GM12878 (cell line): ENCODE data around the gene SLC25A43. TPM values are rescaled to one million over a fixed set of nuclear protein-coding genes. Genes with fewer than 3 reads are reported as not detected.

Source experiments
- ATAC-seq: fragments of 200-7000 bp; cut with Tn5 transposase; 3 replicates; pipeline ENCODE4 v1.9.1; 2020; ENCODE audit warnings: mild to moderate bottlenecking, moderate library complexity
- BruUV-seq: library from RNA; stranded (reverse); fragments of 400-500 nt; replicated peaks from 2 replicates; lab custom pipeline; 2021; lab: Mats Ljungman, UMichigan
- CTCF ChIA-PET: fragments of 300-600 bp; sonication (Branson Sonifier 250); formaldehyde crosslinking; extraction: SDS; loops from one replicate; lab custom pipeline; 2021; ENCODE audit warnings: inconsistent platforms; lab: Yijun Ruan, JAX
- POLR2A ChIA-PET: fragments of 350-600 bp; formaldehyde crosslinking; extraction: SDS; loops from one replicate; lab custom pipeline; 2021; ENCODE audit warnings: inconsistent platforms; lab: Charles Lee
- RAD21 ChIA-PET: fragments of 300-600 bp; sonication (Branson Sonifier 250); formaldehyde crosslinking; loops from one replicate; lab custom pipeline; 2023; ENCODE audit warnings: antibody characterized with exemption; ENCODE audit not compliant: unreplicated experiment; lab: Charles Lee
- SMC1A ChIA-PET: fragments of 300-600 bp; sonication (Branson Sonifier 250); formaldehyde crosslinking; loops from one replicate; lab custom pipeline; 2023; ENCODE audit not compliant: unreplicated experiment, uncharacterized antibody; lab: Charles Lee
- DNase-seq: peaks from one replicate; pipeline ENCODE4 v3.0.0-alpha.2; 2011; ENCODE audit warnings: low read depth, low spot score
- FAIRE-seq: peaks from 3 replicates; lab custom pipeline; 2011; peaks lifted over from hg19 to GRCh38; lab: Jason Lieb, UNC
- H2AFZ ChIP-seq: 2 replicates; pipeline ENCODE4 v1.6.0; 2011; ENCODE audit warnings: low read depth, low read length, control low read depth; ENCODE audit not compliant: control insufficient read depth
- H3K27ac ChIP-seq: 2 replicates; pipeline ENCODE4 v1.5.1; 2011; ENCODE audit warnings: control low read depth; ENCODE audit not compliant: control insufficient read depth, insufficient read depth
- H3K27me3 ChIP-seq, 2 experiments: replicated peaks in 1 of 2; 2 replicates each; pipeline versions ENCODE4 v1.6.0 to v1.6.1; 2011; ENCODE audit warnings: low read length in 1 of 2; ENCODE audit not compliant: control insufficient read depth in 2 of 2, insufficient read depth in 2 of 2
- H3K36me3 ChIP-seq, 2 experiments: 2 replicates each; pipeline ENCODE4 v1.5.1; 2011; ENCODE audit warnings: low read length in 1 of 2; ENCODE audit not compliant: control insufficient read depth in 2 of 2, insufficient read depth in 2 of 2
- H3K4me1 ChIP-seq: 2 replicates; pipeline ENCODE4 v1.6.1; 2011; ENCODE audit warnings: mild to moderate bottlenecking, low read length, moderate library complexity, mixed read lengths; ENCODE audit not compliant: control insufficient read depth, insufficient read depth
- H3K4me2 ChIP-seq: 2 replicates; pipeline ENCODE4 v1.6.0; 2011; ENCODE audit warnings: control low read depth; ENCODE audit not compliant: control insufficient read depth, insufficient read depth
- H3K4me3 ChIP-seq: fragments of 200-600 bp; sonication (generic); 2 replicates; pipeline ENCODE4 v1.5.1; 2016
- H3K79me2 ChIP-seq: 2 replicates; pipeline ENCODE4 v1.6.0; 2011; ENCODE audit warnings: low read length; ENCODE audit not compliant: control insufficient read depth, insufficient read depth
- H3K9ac ChIP-seq: 2 replicates; pipeline ENCODE4 v1.8.0; 2011; ENCODE audit warnings: low read length, control low read depth, mixed read lengths; ENCODE audit not compliant: control insufficient read depth, insufficient read depth
- H3K9me3 ChIP-seq: replicated peaks from 3 replicates; pipeline ENCODE4 v1.5.1; 2011; ENCODE audit warnings: mild to moderate bottlenecking, low read length; ENCODE audit not compliant: control insufficient read depth, insufficient read depth
- H4K20me1 ChIP-seq: 2 replicates; pipeline ENCODE4 v1.6.0; 2011; ENCODE audit not compliant: control insufficient read depth, insufficient read depth
- BCLAF1 ChIP-seq: fragments of 450-650 bp; IDR thresholded peaks from 2 replicates; pipeline ENCODE4 v1.6.1; 2017; ENCODE audit warnings: antibody characterized with exemption, mild to moderate bottlenecking, moderate library complexity
- EGR1 ChIP-seq, 2 experiments: IDR thresholded peaks; 1 replicate in 1 of 2; 2 replicates in 1 of 2; pipeline ENCODE4 v1.6.1; 2011 to 2012; ENCODE audit warnings: low read depth in 2 of 2, low read length in 2 of 2, borderline replicate concordance in 1 of 2, mild to moderate bottlenecking in 1 of 2, moderate library complexity in 1 of 2
- EP300 ChIP-seq, 2 experiments: fragments of 150-350 bp in 1 of 2; IDR thresholded peaks; 2 replicates each; pipeline ENCODE4 v1.6.1; 2011 to 2012; ENCODE audit warnings: low read depth in 2 of 2, low read length in 2 of 2, borderline replicate concordance in 1 of 2, improper control_type of control experiment in 1 of 2, inconsistent platforms in 1 of 2; ENCODE audit not compliant: control insufficient read depth in 1 of 2
- EZH2 ChIP-seq: IDR thresholded peaks from 2 replicates; pipeline ENCODE4 v1.6.1; 2012; ENCODE audit warnings: low read depth, mild to moderate bottlenecking, control low read depth, inconsistent platforms, low read length, borderline replicate concordance; ENCODE audit not compliant: control insufficient read depth
- IRF3 ChIP-seq: fragments of 450-650 bp; IDR thresholded peaks from 2 replicates; pipeline ENCODE4 v1.6.1; 2014; ENCODE audit warnings: mild to moderate bottlenecking
- JUND ChIP-seq: IDR thresholded peaks from 2 replicates; pipeline ENCODE4 v1.6.1; 2012; ENCODE audit warnings: low read depth, mild to moderate bottlenecking, low read length, improper control_type of control experiment, moderate library complexity
- KAT2A ChIP-seq: conservative IDR thresholded peaks from 2 replicates; pipeline ENCODE4 v1.6.1; 2011; ENCODE audit warnings: low read depth, low read length; ENCODE audit not compliant: control insufficient read depth
- RELB ChIP-seq: fragments of 450-650 bp; IDR thresholded peaks from 2 replicates; pipeline ENCODE4 v1.6.1; 2017; ENCODE audit warnings: low read depth, mild to moderate bottlenecking, moderate library complexity
- RUNX3 ChIP-seq: IDR thresholded peaks from 2 replicates; pipeline ENCODE4 v1.6.1; 2012; ENCODE audit warnings: low read length, inconsistent platforms
- SP1 ChIP-seq: IDR thresholded peaks from one replicate; pipeline ENCODE4 v1.6.1; 2011; ENCODE audit warnings: low read depth, low read length
- TCF12 ChIP-seq: IDR thresholded peaks from 2 replicates; pipeline ENCODE4 v1.6.1; 2011; ENCODE audit warnings: low read depth, mild to moderate bottlenecking, low read length
- TCF3 ChIP-seq: IDR thresholded peaks from 2 replicates; pipeline ENCODE4 v1.6.1; 2012; ENCODE audit warnings: low read depth, mild to moderate bottlenecking, low read length, borderline replicate concordance; ENCODE audit not compliant: insufficient read depth
- WGBS: methylation state at CpG from one replicate; pipeline ENCODE4 v1.1.6; 2016; ENCODE audit warnings: low lambda C conversion rate; ENCODE audit not compliant: insufficient replicate concordance, insufficient coverage; ENCODE audit errors: missing lambda C conversion rate; 5-methylcytosine and 5-hydroxymethylcytosine counted together
- in situ Hi-C: fragments of 300-500 bp; cut with MboI; formaldehyde crosslinking; loops from 9 replicates; pipeline ENCODE4 v1.14.3; 2018; ENCODE audit warnings: mixed read lengths
- intact Hi-C: fragments of 100-400 bp; cut with micrococcal nuclease; formaldehyde crosslinking; loops from one replicate; pipeline ENCODE4 v1.14.2; 2022; ENCODE audit not compliant: unreplicated experiment
- polyA plus RNA-seq, 11 experiments: library from polyadenylated mRNA; depleted of rRNA in 4 of 11; unstranded in 6 of 11; stranded (reverse) in 5 of 11; fragments of >200 nt; fragmentation: Nextera tagmentation in 4 of 11; fragmentation: Illumina TruSeq in 1 of 11; extraction: Ambion mirVana in 4 of 11; extraction: Trizol in 1 of 11; gene quantifications; 1 replicate in 1 of 11; 2 replicates in 10 of 11; pipeline versions ENCODE4 v1.2.1 to v1.2.3, GENCODE V29; 2011 to 2016; ENCODE audit warnings: inconsistent platforms in 2 of 11, missing spikeins in 2 of 11, low read depth in 1 of 11
- total RNA-seq, 4 experiments: library from RNA; depleted of rRNA in 3 of 4; stranded (reverse); fragments of >200 nt in 3 of 4; fragmentation: Illumina TruSeq in 1 of 4; extraction: Trizol in 1 of 4; gene quantifications; 2 replicates each; pipeline versions ENCODE4 v1.2.1 to v1.2.3, GENCODE V29; 2013 to 2021

SLC25A43 gene
- total and polyA plus RNA-seq, 10 of the 15 experiments (the other 5 are each of a cell fraction or from before 2014, with no cell fraction given): 2.5 to 13.5 (median 6.8) TPM

GRCh38 chrX:119424999-119425398 lies 25.9 kb downstream of the SLC25A43 start (continued):
- TF ChIP-seq BCLAF1 (no peak), KAT2A (no peak), IRF3 (no peak)

- 41% methylated on average over 9 of the region's 9 CpGs for WGBS
- TF ChIP-seq TCF12: 0 out of 2 replicates have a peak, but pooled peaks have one; percentile 25
- no peak for TF ChIP-seq EGR1 (IDR thresholded peaks at IDR 0.05; ENCODE audit: borderline replicate concordance in 1 of 2, low read depth in 2 of 2, low read length in 2 of 2)
- peak; percentile 72 for TF ChIP-seq RUNX3
- TF ChIP-seq JUND: no peak
- TF ChIP-seq EZH2: no peak
- TF ChIP-seq TCF3: 0 out of 2 replicates have a peak, but pooled peaks have one; percentile 10
- no peak for TF ChIP-seq EP300 (IDR thresholded peaks at IDR 0.05; ENCODE audit: borderline replicate concordance in 1 of 2, control insufficient read depth in 1 of 2, low read depth in 2 of 2, low read length in 2 of 2)
- TF ChIP-seq SP1: peak; percentile 20
- no peak for TF ChIP-seq RELB
Observed at GRCh38 chrX:119427024-119427794, 28.1 kb downstream of the SLC25A43 start.

More at GRCh38 chrX:119427024-119427794, 28.1 kb downstream of the SLC25A43 start:
- ATAC-seq: peak; percentile 73
- intact Hi-C loops (no loop called here), in situ Hi-C loops (no loop called here)
- peak; percentile 28 for DNase-seq
- H3K4me2 ChIP-seq: peak overlapping the region; percentile 48; the same call in 1 of the 2 replicates
- H3K27me3 ChIP-seq: no peaks in the 10 kb centered on the region
- ChIA-PET SMC1A (interaction anchor here (0.8 kb wide), 1 partner anchor 9 kb away, joined by 3 read pairs; no protein-coding TSS in a partner anchor), RAD21 (interaction anchor here (0.7 kb wide), 1 partner anchor 41 kb away, joined by 3 read pairs; the partner anchor contains the start of gene SLC25A5), CTCF (interaction anchor here (1.1 kb wide), 1 partner anchor 19 kb away, joined by 3 read pairs; no protein-coding TSS in a partner anchor), POLR2A (interaction anchor here (0.6 to 1.1 kb wide), 4 partner anchors 27 to 119 kb away, joined by 3 read pairs; partner anchors contain the start of gene SLC25A5)
- FAIRE-seq: peak; percentile 72
- no peak overlapping the region for H3K4me3 ChIP-seq
- H3K79me2 ChIP-seq: no peaks in the 10 kb centered on the region
- H3K9ac ChIP-seq: no peak overlapping the region; the same call in 1 of the 2 replicates
- H4K20me1 ChIP-seq: no peaks in the 10 kb centered on the region; the same call in 1 of the 2 replicates
- peaks cover 13% of the 10 kb centered on the region for H3K4me1 ChIP-seq
- peak overlapping the region; percentile 70 for H3K27ac ChIP-seq
- H3K9me3 ChIP-seq: no peaks in the 10 kb centered on the region
- BruUV-seq: no TSS peak
- no peaks in the 10 kb centered on the region; a peak in 1 of 4 replicates for H3K36me3 ChIP-seq
- H2AFZ ChIP-seq: peak overlapping the region; percentile 61
